Thyroid gland (tissue), 4 donors: ENCODE data around the gene ZNF576. TPM values are rescaled to one million over a fixed set of nuclear protein-coding genes. Genes with fewer than 3 reads are reported as not detected.
"Not testable (repeated sequence)": the region's sequence is repeated elsewhere in the genome, so short reads cannot be mapped to it uniquely, and the experiment has no call there.

Experiments used
- DNase-seq, 2 donors: peaks; one replicate each; pipeline ENCODE4 v3.0.0-alpha.2; 2019
- H3K27ac ChIP-seq, 3 donors: fragments of 200-600 bp; sonication (generic); 1 replicate in 2 of 3; 2 replicates in 1 of 3; pipeline ENCODE4 v1.5.1; 2016 to 2019; ENCODE audit warnings: mild to moderate bottlenecking in 1 of 3, moderate library complexity in 1 of 3
- H3K27me3 ChIP-seq: fragments of 200-600 bp; sonication (generic); one replicate; pipeline ENCODE4 v1.5.1; 2019
- H3K36me3 ChIP-seq, 2 donors: fragments of 200-600 bp; sonication (generic); one replicate each; pipeline ENCODE4 v1.5.1; 2016 to 2019
- H3K4me1 ChIP-seq, 2 donors: fragments of 200-600 bp; sonication (generic); one replicate each; pipeline ENCODE4 v1.5.1; 2017 to 2019
- H3K4me3 ChIP-seq, 3 donors: fragments of 200-600 bp; sonication (generic); replicated peaks in 1 of 3; 1 replicate in 2 of 3; 2 replicates in 1 of 3; pipeline ENCODE4 v1.5.1; 2016; ENCODE audit warnings: mild to moderate bottlenecking in 1 of 3
- H3K9me3 ChIP-seq: fragments of 200-600 bp; sonication (generic); one replicate; pipeline ENCODE4 v1.5.1; 2017
- CTCF ChIP-seq, 6 experiments: fragments of 200-600 bp in 3 of 6; fragments of 450-650 bp in 3 of 6; sonication (generic) in 3 of 6; IDR thresholded peaks; one replicate each; pipeline ENCODE4 v1.5.1; 2016 to 2019; ENCODE audit warnings: antibody characterized with exemption in 6 of 6, mild to moderate bottlenecking in 2 of 6, inconsistent platforms in 1 of 6, moderate library complexity in 1 of 6
- POLR2A ChIP-seq, 2 donors: fragments of 450-650 bp; IDR thresholded peaks; one replicate each; pipeline ENCODE4 v1.6.1; 2017; ENCODE audit warnings: antibody characterized with exemption in 2 of 2, mild to moderate bottlenecking in 2 of 2, moderate library complexity in 1 of 2
- WGBS, 2 donors: methylation state at CpG; one replicate each; pipeline ENCODE4 v1.1.5; 2017; 5-methylcytosine and 5-hydroxymethylcytosine counted together
- intact Hi-C: fragments of 100-400 bp; cut with DNase I; formaldehyde crosslinking; loops from one replicate; pipeline ENCODE4 v1.15.1; 2023
- total RNA-seq, 4 donors: library from RNA; depleted of rRNA; stranded (reverse); fragments of >200 nt; gene quantifications; one replicate each; pipeline ENCODE4 v1.2.3, GENCODE V29; 2016

The ZNF576 gene
- total RNA-seq, 4 donors from 2014 or later = 15.7 to 23.5 (median 17.9) TPM

- H3K36me3 ChIP-seq = no peaks in the 10 kb centered on the region
- no peak overlapping the region for H3K4me3 ChIP-seq
- H3K27me3 ChIP-seq = no peaks in the 10 kb centered on the region
- H3K27ac ChIP-seq = no peak overlapping the region
- H3K9me3 ChIP-seq = no peaks in the 10 kb centered on the region
- no peak for DNase-seq
- intact Hi-C loops = no loop called here
- WGBS, 2 donors = 97 to 100% methylated on average over 2 of the region's 2 CpGs
- TF ChIP-seq POLR2A (IDR thresholded peaks at IDR 0.05) (no peak), CTCF (IDR thresholded peaks at IDR 0.05) (no peak)
- H3K4me1 ChIP-seq = peaks cover 4 to 29% of the 10 kb centered on the region in 2 donors
Observed at GRCh38 chr19:43582495-43582894, 13.9 kb upstream of the ZNF576 start.

GRCh38 chr19:43584484-43584883 is 11.9 kb upstream of the ZNF576 start:
- no peaks in the 10 kb centered on the region for H3K27me3 ChIP-seq
- H3K4me1 ChIP-seq = peaks cover 4 to 29% of the 10 kb centered on the region in 2 donors
- peak in 1 of 2 donors; percentile 20 for DNase-seq
- TF ChIP-seq CTCF (IDR thresholded peaks at IDR 0.05) (no peak), POLR2A (IDR thresholded peaks at IDR 0.05) (no peak)
- no peaks in the 10 kb centered on the region for H3K9me3 ChIP-seq
- H3K36me3 ChIP-seq = no peaks in the 10 kb centered on the region
- intact Hi-C loops = no loop called here
- no peak overlapping the region for H3K4me3 ChIP-seq
- peak overlapping the region in 2 of 3 donors; percentile 7 to 26 for H3K27ac ChIP-seq
- WGBS, 2 donors = 91 to 96% methylated on average over 1 of the region's 1 CpG

- intact Hi-C loops = no loop called here
- Histone ChIP-seq H3K27me3 (no peaks in the 10 kb centered on the region), H3K4me1 (peaks cover 0 to 22% of the 10 kb centered on the region in 2 donors), H3K27ac (no peak overlapping the region), H3K9me3 (no peaks in the 10 kb centered on the region), H3K4me3 (no peak overlapping the region), H3K36me3 (no peaks in the 10 kb centered on the region)
- TF ChIP-seq POLR2A (IDR thresholded peaks at IDR 0.05) = no peak
- TF ChIP-seq CTCF (IDR thresholded peaks at IDR 0.05) = no peak
- WGBS, 2 donors = 55 to 58% methylated on average over 2 of the region's 2 CpGs
- no peak for DNase-seq
Observed at GRCh38 chr19:43586346-43586745, 10.0 kb upstream of the ZNF576 start.

- DNase-seq, H3K4me3 ChIP-seq, H3K9me3 ChIP-seq, H3K36me3 ChIP-seq, H3K27me3 ChIP-seq, intact Hi-C loops, H3K27ac ChIP-seq: not testable (repeated sequence)
- peaks cover 0 to 16% of the 10 kb centered on the region in 2 donors for H3K4me1 ChIP-seq
- 93 to 100% methylated on average over 3 of the region's 3 CpGs for WGBS, 2 donors
Observed at GRCh38 chr19:43587029-43587428, 9.4 kb upstream of the ZNF576 start.

- 88 to 91% methylated on average over 5 of the region's 5 CpGs for WGBS, 2 donors
- no peak overlapping the region for H3K4me3 ChIP-seq
- DNase-seq = no peak
- TF ChIP-seq CTCF (IDR thresholded peaks at IDR 0.05) = no peak
- no peak for TF ChIP-seq POLR2A (IDR thresholded peaks at IDR 0.05)
- no peaks in the 10 kb centered on the region for H3K9me3 ChIP-seq
- no peaks in the 10 kb centered on the region for H3K27me3 ChIP-seq
- intact Hi-C loops = no loop called here
- H3K4me1 ChIP-seq = peaks cover 6 to 20% of the 10 kb centered on the region in 2 donors
- no peak overlapping the region for H3K27ac ChIP-seq
- peaks cover 7 to 21% of the 10 kb centered on the region in 2 donors for H3K36me3 ChIP-seq
Observed at GRCh38 chr19:43589277-43589676, 7.1 kb upstream of the ZNF576 start.

- Histone ChIP-seq H3K4me3 (no peak overlapping the region), H3K9me3 (no peaks in the 10 kb centered on the region), H3K36me3 (peaks cover 7 to 22% of the 10 kb centered on the region in 2 donors), H3K4me1 (peaks cover 10 to 20% of the 10 kb centered on the region in 2 donors), H3K27ac (no peak overlapping the region), H3K27me3 (no peaks in the 10 kb centered on the region)
- no peak for DNase-seq
- intact Hi-C loops = loop anchor here (10.0 kb wide), 1 partner anchor 55 kb away; the partner anchor contains the start of gene ZNF575
- no peak for TF ChIP-seq CTCF (IDR thresholded peaks at IDR 0.05)
- TF ChIP-seq POLR2A (IDR thresholded peaks at IDR 0.05) = no peak
- WGBS, 2 donors = 88 to 89% methylated on average over 6 of the region's 6 CpGs
Observed at GRCh38 chr19:43589678-43590077, 6.7 kb upstream of the ZNF576 start.
